GM18868 (cell line): ENCODE measurements around the gene PEX14.

Experiments
- ATAC-seq: cut with Tn5 transposase; IDR thresholded peaks from one replicate; pipeline ENCODE4 v1.9.1; 2021; ENCODE audit warnings: mild to moderate bottlenecking, moderate library complexity; ENCODE audit not compliant: unreplicated experiment

PEX14 gene

GRCh38 chr1:10613861-10614260, 139.1 kb downstream of the PEX14 start:
- no peak for ATAC-seq

GRCh38 chr1:10614377-10615225, 139.9 kb downstream of the PEX14 start:
- no peak for ATAC-seq

- no peak for ATAC-seq
Observed at GRCh38 chr1:10615332-10615731, 140.6 kb downstream of the PEX14 start.

- ATAC-seq = no peak
Observed at GRCh38 chr1:10615932-10616671, 141.4 kb downstream of the PEX14 start.

DNA sequence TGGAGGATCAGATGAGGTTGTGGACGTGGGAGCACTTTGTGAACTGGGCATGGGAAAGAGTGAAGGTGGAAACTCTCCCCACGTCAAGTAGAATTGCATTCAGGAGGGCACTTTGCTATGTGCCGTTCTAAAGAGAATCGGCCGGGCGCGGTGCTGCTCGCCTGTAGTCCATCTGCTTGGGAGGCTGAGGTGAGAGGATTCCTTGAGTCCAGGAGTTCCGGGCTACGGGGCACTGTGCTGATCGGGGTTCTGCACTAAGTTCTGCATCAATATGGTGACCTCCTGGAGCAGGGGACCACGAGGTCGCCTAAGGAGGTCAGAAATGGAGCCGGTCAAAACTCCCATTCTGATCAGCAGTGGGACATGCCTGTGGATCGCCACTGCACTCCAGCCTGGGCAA, 141.9 kb downstream of the PEX14 start:
- no peak for ATAC-seq

- ATAC-seq = no peak
Observed at GRCh38 chr1:10617318-10617717, 142.6 kb downstream of the PEX14 start.

GRCh38 chr1:10617931-10618885, 143.5 kb downstream of the PEX14 start:
- ATAC-seq = no peak

DNA sequence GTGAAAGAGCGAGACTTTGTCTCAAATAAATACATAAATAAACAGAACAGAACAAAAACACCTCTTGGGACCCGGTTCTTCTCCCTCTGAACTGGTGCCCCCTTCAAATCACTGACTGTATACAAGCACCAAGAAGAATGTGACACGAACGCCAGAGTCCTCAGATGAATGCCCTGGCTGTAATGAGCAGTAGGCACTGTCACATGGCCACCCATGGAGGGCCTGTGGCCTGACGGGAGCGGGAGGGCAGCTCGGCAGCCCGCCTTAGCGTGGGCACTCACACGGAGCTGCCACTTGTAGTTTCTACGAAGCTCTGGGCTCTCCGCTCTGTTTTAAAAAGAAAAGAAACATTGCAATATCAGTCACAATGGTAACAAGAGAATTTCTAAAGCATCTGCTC, 146.0 kb downstream of the PEX14 start:
- ATAC-seq = no peak

- ATAC-seq = no peak
Observed at GRCh38 chr1:10621906-10622305, 147.2 kb downstream of the PEX14 start.

GRCh38 chr1:10622910-10623685, 148.3 kb downstream of the PEX14 start:
- no peak for ATAC-seq

- no peak for ATAC-seq
Observed at GRCh38 chr1:10623686-10624145, 149.0 kb downstream of the PEX14 start.

- no peak for ATAC-seq
Observed at GRCh38 chr1:10624256-10625050, 149.7 kb downstream of the PEX14 start.

DNA sequence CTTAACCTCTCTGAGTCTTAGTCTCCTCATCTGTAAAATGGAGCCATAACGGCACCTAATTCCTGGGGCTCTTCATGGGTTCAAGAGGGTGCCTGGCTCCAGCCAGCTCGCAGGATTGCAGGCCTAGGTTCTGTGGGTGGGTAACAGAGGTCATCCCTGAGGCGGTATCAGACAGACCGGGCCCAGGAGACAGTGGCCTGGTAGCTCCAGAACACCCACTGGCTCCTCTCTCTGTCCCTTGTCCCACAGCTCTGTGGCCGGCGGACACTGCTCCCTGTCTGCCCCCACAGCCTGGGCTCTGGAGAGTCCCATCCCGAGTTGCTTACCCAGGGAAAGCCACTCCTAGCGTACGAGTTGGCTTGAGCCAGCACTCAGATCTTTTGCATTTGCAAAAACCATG, 150.3 kb downstream of the PEX14 start:
- no peak for ATAC-seq

DNA sequence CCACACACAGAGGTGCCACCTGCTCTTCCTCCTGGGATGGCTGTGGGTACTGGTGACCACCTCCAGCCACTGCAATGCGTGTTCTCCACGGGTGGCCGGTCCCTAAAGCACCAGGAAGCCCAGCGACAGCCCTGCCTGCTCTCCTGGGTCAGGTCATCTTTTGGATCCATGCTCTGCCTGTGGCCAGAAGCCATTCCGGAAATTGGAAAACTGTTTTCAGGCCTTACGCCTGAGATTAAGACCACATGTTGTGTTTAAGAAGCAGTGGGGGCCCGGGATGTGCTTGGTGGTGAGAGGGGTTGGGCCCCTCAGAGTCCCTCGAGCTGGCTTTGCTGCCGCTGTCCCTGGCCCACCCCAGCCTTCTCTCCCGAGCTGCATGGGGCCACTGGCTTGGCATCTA, 150.8 kb downstream of the PEX14 start:
- ATAC-seq = no peak

GRCh38 chr1:10626131-10626731, 151.5 kb downstream of the PEX14 start:
- no peak for ATAC-seq

GRCh38 chr1:10626791-10627410, 152.2 kb downstream of the PEX14 start:
- no peak for ATAC-seq

- ATAC-seq = no peak
Observed at GRCh38 chr1:10628685-10629084, 153.9 kb downstream of the PEX14 start.

DNA sequence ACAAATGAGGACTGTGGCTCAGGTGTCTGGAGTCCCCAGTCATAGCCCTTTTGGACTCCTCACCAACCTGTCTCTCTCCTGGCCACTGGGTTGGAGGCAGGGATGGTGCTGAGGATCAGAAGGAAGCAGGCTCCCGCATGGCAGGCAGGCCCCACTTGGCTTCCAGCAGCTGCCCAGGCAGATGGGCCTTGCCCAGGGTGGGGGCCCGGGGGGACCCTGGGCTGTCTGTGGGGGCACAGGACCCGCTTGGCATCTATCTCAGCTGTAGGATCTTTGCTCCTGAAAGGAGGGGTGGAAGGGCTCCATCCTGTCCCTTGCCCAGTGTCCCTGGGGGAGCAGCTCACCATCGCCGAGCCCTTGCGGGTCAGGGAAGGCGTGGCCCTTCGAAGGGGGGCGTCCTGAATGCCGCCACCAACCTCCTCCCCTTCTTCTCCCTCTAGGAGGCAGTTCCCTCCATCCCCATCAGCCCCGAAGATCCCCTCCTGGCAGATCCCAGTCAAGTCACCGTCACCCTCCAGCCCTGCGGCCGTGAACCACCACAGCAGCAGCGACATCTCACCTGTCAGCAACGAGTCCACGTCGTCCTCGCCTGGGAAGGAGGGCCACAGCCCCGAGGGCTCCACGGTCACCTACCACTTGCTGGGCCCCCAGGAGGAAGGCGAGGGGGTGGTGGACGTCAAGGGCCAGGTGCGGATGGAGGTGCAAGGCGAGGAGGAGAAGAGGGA, 154.5 kb downstream of the PEX14 start:
- no peak for ATAC-seq
